GM18505 (cell line): Measurements from ENCODE around the gene TMEM81.

Experiments used
- ATAC-seq: cut with Tn5 transposase; IDR thresholded peaks from one replicate; pipeline ENCODE4 v1.9.1; 2021; ENCODE audit not compliant: unreplicated experiment
- POLR2A ChIP-seq: IDR thresholded peaks from 4 replicates; pipeline ENCODE4 v1.6.1; 2011; ENCODE audit warnings: borderline replicate concordance; ENCODE audit not compliant: insufficient read depth, insufficient read length; ENCODE audit errors: extremely low read depth

Gene TMEM81

DNA sequence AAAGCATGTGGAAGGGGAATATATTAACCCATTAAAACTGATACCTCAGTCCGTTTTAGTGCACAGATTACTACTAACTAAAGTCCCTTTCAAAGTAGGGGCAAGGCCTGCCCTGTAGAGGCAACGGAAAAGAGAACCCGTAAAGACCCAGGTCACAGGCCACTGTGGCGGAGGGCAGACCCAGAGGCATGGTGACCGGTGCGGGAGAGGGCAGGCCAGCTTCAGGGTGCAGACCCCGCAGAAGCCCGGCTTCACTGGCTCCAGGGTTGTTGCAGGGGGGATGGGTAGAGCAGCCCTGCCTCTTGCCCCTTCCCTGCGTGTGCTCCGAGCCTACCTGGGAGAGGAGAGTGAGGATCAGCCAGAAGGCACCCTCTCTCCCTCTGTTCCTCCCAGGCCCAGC, 23.5 kb downstream of the TMEM81 start:
- ATAC-seq: no peak
- TF ChIP-seq POLR2A: no peak

DNA sequence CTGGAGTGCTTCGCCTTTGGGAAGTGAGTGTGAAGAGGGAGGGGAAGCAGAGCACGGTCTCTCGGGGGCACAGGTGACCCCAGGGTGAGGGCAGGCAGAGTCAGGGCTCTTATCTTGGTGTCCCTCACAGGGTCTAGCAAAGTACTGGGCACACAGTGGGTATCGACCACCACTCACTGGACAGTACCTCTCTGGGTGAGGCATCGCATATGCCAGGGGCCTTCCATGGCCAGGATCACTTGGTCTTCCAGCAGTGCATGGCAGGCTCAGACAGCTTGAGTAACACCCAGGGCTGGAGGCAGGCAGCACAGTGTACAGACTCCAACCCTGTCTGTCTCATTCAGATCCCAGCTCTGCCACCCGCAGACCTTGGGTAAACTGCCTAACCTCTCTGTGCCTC, 24.6 kb downstream of the TMEM81 start:
- ATAC-seq: no peak
- no peak for TF ChIP-seq POLR2A

DNA sequence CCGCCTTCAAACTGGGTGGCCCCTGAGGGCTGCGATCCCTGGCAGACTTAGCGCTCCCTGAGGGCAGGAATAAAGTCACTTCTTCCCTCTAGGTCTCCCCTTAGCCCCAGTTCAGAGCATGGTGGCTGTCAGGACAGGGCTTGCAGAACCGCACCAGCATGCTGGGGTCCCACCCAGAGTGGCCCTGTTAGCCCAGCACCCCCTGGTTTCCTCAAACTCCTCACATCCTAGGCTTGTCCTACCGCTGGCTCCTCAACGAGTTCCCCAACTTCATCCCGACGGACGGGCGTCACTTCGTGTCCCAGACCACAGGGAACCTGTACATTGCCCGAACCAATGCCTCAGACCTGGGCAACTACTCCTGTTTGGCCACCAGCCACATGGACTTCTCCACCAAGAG, 25.4 kb downstream of the TMEM81 start:
- no peak for TF ChIP-seq POLR2A
- no peak for ATAC-seq

DNA sequence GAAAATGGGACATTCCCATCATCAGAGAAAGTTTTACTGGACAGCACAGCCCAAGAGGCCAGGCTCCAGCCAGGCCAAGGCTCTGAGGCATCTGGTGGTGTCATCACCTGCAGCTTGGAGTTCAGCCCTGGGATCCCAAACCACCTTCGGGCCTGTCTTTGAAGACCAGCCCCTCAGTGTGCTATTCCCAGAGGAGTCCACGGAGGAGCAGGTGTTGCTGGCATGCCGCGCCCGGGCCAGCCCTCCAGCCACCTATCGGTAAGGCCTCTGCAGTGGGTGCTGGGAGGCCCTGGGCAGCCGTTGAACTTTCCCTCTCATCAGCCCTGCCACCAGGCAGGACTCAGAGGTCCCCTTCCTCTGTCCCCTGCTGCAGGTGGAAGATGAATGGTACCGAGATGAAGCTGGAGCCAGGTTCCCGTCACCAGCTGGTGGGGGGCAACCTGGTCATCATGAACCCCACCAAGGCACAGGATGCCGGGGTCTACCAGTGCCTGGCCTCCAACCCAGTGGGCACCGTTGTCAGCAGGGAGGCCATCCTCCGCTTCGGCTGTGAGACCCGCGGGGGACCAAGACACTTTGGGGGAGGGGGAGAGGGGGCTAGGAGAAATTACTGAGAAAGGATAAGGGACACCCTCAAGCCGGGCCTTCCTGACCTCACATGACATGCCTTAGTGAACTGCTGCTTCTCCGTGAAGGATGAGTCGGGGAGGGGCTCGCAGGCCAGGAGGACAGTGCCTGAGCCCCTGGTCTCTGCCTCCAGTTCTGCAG, 26.3 kb downstream of the TMEM81 start:
- TF ChIP-seq POLR2A: no peak
- ATAC-seq: no peak

DNA sequence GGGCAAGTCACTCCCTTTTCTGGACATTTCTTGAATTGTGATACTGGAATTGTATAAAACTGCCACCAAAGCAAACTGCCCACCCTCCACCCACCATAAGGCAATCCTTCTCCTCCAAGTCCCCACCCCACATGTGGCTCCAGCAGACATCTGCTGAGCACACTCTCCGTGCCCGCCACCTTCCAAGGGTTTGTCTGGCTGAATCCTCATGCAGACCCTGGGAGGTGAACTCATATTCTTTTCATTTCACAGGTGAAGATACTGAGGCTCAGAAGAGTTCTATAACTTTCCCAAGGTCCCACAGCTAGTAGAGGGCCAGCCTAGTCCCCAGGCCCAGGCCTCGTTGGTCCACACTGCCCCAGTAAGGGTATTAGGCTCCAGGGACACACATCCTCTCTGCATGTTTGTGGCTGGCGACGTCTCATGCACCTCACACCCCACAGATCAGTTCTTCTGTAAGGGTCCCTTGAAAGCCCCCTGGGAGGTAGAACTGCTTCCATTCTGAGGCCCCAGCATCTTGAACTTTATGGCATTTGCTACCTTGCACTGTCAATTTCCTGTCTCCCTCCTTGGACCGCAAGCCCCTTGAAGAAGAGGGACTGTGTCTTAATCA, 27.2 kb downstream of the TMEM81 start:
- no peak for ATAC-seq
- TF ChIP-seq POLR2A: no peak

DNA sequence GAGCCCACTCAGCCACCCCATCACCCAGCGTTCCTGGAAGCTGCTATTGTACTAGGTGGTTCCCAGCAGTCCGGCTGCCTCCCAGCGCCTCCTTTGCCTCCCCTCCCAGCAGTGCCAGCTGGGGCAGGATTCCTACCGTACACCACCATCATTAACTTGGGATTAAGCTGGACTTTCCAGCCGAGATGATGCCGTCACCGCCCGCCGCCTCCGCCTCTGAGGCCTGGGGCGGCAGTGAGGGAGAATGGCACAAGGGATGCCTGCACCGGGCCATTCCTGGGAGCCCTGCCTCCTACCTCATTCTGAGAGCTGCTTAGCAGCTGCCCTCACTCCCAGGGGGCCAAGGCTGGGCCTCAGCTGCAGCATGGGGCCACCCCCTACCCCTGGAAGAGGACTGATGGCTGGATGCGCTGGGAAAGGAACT, 28.1 kb downstream of the TMEM81 start:
- ATAC-seq: no peak
- TF ChIP-seq POLR2A: no peak

DNA sequence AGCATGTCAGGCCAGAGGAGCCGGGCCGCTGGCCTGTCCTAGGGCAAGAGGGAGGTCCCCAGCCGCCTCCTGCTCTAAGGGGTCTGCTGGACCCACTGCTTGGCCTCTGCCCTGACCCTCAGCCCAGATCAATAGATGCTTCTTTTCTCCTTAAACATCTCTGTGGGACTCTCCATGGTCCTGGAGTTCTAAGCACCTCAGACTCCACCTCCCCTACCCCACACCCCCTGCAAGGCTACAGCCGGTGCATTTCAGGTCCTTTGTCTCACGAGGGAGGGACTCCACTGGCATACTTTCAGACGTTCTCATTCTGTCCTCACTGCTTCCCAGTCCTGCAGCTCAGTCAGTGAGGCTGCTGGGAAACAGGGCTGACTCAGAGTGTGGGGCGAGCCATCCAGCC, 30.2 kb downstream of the TMEM81 start:
- no peak for ATAC-seq

DNA sequence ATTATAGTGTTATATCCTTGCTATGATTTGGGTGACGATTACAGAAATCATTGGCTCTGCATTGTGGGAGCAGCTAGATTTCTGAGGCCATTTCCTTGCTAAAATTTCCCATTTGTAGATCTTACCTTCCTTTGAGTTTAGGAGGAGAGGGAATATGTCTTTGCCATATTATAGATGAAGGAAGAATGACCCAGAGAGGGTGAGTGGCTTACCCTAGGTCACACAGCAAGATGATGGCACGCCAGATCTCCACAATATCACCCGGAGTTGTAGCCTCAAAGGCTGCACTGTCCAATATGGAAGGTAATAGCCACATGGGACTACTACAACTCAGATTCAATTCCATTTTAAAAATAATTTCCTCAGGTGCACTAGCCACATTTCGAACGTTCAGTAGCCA, 31.0 kb downstream of the TMEM81 start:
- ATAC-seq: no peak
- no peak for TF ChIP-seq POLR2A

More for the DNA sequence above, 30.2 kb downstream of the TMEM81 start:
- no peak for TF ChIP-seq POLR2A

DNA sequence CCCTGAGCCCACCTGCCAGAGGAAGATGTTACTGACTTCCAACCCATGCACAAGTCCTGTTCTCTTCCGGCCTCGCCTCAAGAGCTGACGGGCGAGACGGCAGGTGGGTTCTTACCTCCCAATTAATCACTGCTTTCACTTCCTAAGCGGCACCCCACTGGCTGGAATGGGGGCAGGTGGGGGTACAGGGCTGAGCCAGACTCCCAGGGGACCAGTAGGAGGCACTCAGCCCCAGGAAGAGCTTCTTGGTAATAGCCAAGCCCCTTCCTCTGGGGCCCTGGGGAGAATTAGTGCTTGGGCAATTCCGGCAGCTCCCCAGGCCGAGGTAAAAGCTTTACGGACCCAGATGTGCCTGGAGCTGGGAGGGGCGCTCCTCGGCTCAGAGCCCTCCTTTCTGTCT, 31.6 kb downstream of the TMEM81 start:
- no peak for TF ChIP-seq POLR2A
- ATAC-seq: no peak

DNA sequence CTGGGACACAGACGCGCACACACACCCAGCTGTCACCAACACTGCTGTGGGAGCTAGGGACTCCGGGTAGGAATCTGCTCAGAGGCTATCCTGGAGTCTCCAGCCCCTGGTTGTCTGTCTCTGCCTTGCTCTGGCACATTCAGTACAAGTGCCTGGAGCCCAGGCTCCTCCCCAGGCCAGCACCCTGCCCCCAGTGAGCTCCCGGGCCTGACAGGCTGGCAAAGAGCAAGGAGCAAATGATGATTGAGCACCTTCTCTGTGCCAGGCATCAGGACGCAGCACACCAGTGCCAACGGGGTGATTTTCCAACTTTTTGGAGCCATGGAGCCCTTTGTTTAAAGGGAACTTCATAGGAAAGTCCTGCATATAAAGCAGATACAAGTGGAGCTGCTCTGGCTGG, 34.8 kb downstream of the TMEM81 start:
- ATAC-seq: no peak
- TF ChIP-seq POLR2A: no peak

DNA sequence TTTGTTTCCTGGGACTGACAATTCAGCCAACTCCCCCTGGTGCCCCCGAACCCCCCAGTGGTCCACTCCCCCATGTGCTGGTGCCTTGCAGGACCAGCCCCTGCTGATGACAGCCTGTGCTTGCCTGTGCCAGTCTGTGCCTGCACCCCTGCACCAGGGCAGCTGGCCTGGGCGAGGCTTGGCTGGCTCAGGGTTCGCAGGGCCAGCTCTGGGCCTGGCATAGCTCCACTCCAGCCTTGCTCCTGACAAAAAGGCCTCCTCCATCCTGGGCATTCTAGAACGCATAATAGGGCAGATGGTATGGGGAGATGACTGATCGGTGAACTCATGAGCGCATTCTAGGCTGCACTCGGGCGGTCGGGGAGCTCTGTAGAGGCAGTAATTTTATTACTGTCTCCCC, 35.9 kb downstream of the TMEM81 start:
- TF ChIP-seq POLR2A: no peak
- no peak for ATAC-seq

DNA sequence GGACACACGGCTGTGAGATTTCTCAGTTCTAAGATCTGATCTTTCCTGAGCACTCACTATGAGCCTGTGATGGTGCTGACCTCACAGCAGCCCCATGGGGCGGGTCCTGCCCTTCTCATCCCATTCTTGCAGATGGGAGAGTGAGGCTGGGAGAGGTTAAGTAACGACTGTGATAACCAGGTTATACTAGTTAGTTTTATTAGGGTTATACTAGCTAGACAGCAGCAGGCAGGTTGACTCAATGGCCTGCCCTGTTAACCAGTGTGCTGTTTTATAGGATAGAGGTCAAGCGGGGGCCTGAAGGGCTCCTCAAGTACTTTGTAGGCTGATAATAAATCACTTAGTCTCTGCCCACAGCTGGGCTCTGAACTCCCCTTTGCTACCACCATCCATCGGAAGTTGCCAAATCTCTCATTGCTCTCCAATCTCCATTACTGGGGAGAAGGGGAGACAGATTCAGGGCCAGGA, 36.5 kb downstream of the TMEM81 start:
- no peak for TF ChIP-seq POLR2A
- no peak for ATAC-seq

DNA sequence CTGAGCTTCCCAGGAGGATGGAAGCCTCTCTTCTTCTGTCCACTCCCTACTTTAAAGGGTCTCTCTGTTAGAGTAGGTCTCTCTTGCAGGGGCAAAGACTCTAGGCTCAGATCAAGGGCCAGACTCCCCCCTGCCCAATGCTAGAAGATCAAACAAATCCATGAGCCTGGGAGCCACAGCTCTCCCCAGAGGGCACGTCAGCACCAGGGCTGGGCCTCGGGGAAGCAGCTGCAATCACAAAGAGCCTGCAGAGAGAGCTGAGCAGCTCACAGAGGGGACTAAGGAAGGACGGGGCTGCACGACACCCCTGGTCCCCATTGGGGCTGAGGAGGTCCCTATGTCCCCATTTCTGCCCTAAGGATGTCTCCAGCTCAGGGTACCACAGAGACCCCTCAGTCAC, 37.4 kb downstream of the TMEM81 start:
- no peak for TF ChIP-seq POLR2A
- no peak for ATAC-seq

DNA sequence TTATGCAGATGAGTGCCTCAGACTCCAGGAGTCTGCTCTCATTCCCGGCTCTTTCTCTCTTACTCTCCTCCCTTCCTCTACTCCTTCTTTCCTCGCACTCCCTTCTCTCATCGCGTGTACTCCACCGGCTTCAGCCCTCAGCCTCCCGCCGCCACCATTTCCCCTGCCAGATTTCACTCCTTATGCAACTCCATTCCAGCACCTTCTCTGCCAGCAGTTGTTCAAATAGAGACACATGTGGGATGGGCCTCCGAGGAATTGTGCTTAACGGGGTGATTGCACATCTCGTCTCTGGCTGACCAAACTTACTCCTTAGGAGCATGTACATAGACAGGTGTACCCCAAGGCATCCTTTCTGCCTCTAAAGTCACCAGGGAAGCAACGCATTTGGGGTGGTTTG, 39.1 kb downstream of the TMEM81 start:
- TF ChIP-seq POLR2A: no peak
- no peak for ATAC-seq
